NT2/D1 (cell line): ENCODE data around the gene SMAD6.

Experiments used
- SUZ12 ChIP-seq: IDR thresholded peaks from 2 replicates; pipeline ENCODE4 v1.6.1; 2011; ENCODE audit not compliant: insufficient read length, insufficient read depth; ENCODE audit errors: extremely low read depth
- YY1 ChIP-seq: IDR thresholded peaks from 2 replicates; pipeline ENCODE4 v1.6.1; 2011; ENCODE audit not compliant: insufficient read length, insufficient read depth

DNA sequence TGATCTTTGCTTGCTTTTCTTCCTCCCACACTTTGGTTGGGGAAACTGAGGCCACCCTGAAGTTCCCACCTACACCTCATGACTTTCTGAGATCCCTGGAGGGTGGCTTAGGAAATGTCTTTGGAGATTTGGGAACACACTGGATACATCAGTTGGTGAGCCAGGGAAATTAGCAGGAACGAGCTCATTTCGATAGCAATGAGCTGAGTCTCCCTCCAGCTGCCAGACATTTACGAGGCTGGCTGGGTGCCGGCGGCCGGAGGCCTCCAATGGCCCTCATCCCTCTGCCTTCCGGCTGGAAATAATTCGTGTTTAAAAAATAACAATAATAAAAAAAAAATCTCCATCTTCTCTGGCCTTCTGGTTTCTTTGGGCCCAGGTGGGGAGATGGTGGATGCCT lies 38.8 kb downstream of the SMAD6 start:
- TF ChIP-seq SUZ12 (no peak), YY1 (no peak)
